Ishikawa (cell line): ENCODE results near the gene ANKRD13D.

Experiments
- CEBPB ChIP-seq: IDR thresholded peaks from 2 replicates; pipeline ENCODE4 v1.6.1; 2012
- CREB1 ChIP-seq: IDR thresholded peaks from 2 replicates; pipeline ENCODE4 v1.6.1; 2012; ENCODE audit warnings: low read depth
- EGR1 ChIP-seq: IDR thresholded peaks from 2 replicates; pipeline ENCODE4 v1.6.1; 2012
- EP300 ChIP-seq: IDR thresholded peaks from 2 replicates; pipeline ENCODE4 v1.6.1; 2012; ENCODE audit warnings: borderline replicate concordance
- FOXM1 ChIP-seq: IDR thresholded peaks from 2 replicates; pipeline ENCODE4 v1.6.1; 2012; ENCODE audit warnings: low read depth, borderline replicate concordance
- MAX ChIP-seq: IDR thresholded peaks from 2 replicates; pipeline ENCODE4 v1.6.1; 2012
- NFIC ChIP-seq: IDR thresholded peaks from 2 replicates; pipeline ENCODE4 v1.6.1; 2012
- RAD21 ChIP-seq: IDR thresholded peaks from 2 replicates; pipeline ENCODE4 v1.6.1; 2012; ENCODE audit warnings: low read depth
- REST ChIP-seq: IDR thresholded peaks from 2 replicates; pipeline ENCODE4 v1.6.1; 2012; ENCODE audit warnings: low read depth, mild to moderate bottlenecking
- TAF1 ChIP-seq: IDR thresholded peaks from 2 replicates; pipeline ENCODE4 v1.6.1; 2012; ENCODE audit warnings: low read depth, mild to moderate bottlenecking
- TCF12 ChIP-seq: IDR thresholded peaks from 2 replicates; pipeline ENCODE4 v1.6.1; 2012; ENCODE audit warnings: low read depth
- TEAD4 ChIP-seq: IDR thresholded peaks from 2 replicates; pipeline ENCODE4 v1.6.1; 2012
- USF1 ChIP-seq: IDR thresholded peaks from 2 replicates; pipeline ENCODE4 v1.6.1; 2012
- YY1 ChIP-seq: IDR thresholded peaks from 2 replicates; pipeline ENCODE4 v1.6.1; 2012; ENCODE audit warnings: low read depth
- ZBTB7A ChIP-seq: IDR thresholded peaks from 2 replicates; pipeline ENCODE4 v1.6.1; 2012; ENCODE audit warnings: low read depth

The ANKRD13D gene

GRCh38 chr11:67281552-67282150 is 7.5 kb upstream of the ANKRD13D start:
- no peak for TF ChIP-seq CREB1
- no peak for TF ChIP-seq EGR1
- no peak for TF ChIP-seq YY1
- TF ChIP-seq CEBPB: no peak
- no peak for TF ChIP-seq ZBTB7A

GRCh38 chr11:67282155-67282875 is 6.8 kb upstream of the ANKRD13D start:
- TF ChIP-seq USF1: no peak
- TF ChIP-seq NFIC: no peak
- TF ChIP-seq EGR1: no peak
- TF ChIP-seq ZBTB7A: no peak
- TF ChIP-seq MAX: no peak
- TF ChIP-seq CREB1: no peak
- TF ChIP-seq RAD21: no peak
- no peak for TF ChIP-seq TCF12
- no peak for TF ChIP-seq CEBPB
- TF ChIP-seq FOXM1: no peak
- no peak for TF ChIP-seq TEAD4
- no peak for TF ChIP-seq TAF1

- TF ChIP-seq FOXM1 (no peak), EGR1 (no peak), TAF1 (no peak), RAD21 (no peak), USF1 (no peak), CREB1 (no peak), EP300 (no peak)
Observed at GRCh38 chr11:67282876-67283371, 6.2 kb upstream of the ANKRD13D start.

- TF ChIP-seq TAF1: no peak
Observed at GRCh38 chr11:67283481-67283963, 5.6 kb upstream of the ANKRD13D start.

GRCh38 chr11:67284811-67285540 is 4.1 kb upstream of the ANKRD13D start:
- TF ChIP-seq TAF1: no peak

- TF ChIP-seq ZBTB7A: no peak
- no peak for TF ChIP-seq EP300
- no peak for TF ChIP-seq REST
- TF ChIP-seq NFIC: no peak
- TF ChIP-seq EGR1: no peak
- no peak for TF ChIP-seq CEBPB
- TF ChIP-seq CREB1: no peak
- TF ChIP-seq FOXM1: no peak
- TF ChIP-seq TCF12: no peak
- no peak for TF ChIP-seq RAD21
- no peak for TF ChIP-seq TEAD4
- no peak for TF ChIP-seq USF1
- TF ChIP-seq TAF1: no peak
- TF ChIP-seq MAX: no peak
- no peak for TF ChIP-seq YY1
Observed at GRCh38 chr11:67285541-67286498, 3.3 kb upstream of the ANKRD13D start.
